GM19043 (cell line): ENCODE results near the gene MGAT5B.
"Not testable (repeated sequence)": the region's sequence is repeated elsewhere in the genome, so short reads cannot be mapped to it uniquely, and the experiment has no call there.

Experiments used
- ATAC-seq: cut with Tn5 transposase; IDR thresholded peaks from one replicate; pipeline ENCODE4 v1.9.1; 2021; ENCODE audit warnings: low read depth; ENCODE audit not compliant: unreplicated experiment

MGAT5B gene, protein sequence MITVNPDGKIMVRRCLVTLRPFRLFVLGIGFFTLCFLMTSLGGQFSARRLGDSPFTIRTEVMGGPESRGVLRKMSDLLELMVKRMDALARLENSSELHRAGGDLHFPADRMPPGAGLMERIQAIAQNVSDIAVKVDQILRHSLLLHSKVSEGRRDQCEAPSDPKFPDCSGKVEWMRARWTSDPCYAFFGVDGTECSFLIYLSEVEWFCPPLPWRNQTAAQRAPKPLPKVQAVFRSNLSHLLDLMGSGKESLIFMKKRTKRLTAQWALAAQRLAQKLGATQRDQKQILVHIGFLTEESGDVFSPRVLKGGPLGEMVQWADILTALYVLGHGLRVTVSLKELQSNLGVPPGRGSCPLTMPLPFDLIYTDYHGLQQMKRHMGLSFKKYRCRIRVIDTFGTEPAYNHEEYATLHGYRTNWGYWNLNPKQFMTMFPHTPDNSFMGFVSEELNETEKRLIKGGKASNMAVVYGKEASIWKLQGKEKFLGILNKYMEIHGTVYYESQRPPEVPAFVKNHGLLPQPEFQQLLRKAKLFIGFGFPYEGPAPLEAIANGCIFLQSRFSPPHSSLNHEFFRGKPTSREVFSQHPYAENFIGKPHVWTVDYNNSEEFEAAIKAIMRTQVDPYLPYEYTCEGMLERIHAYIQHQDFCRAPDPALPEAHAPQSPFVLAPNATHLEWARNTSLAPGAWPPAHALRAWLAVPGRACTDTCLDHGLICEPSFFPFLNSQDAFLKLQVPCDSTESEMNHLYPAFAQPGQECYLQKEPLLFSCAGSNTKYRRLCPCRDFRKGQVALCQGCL

GRCh38 chr17:76868176-76868668 is at the start of gene MGAT5B:
Gene MGAT5B (plus strand): TSS chr17:76868404. CDS start chr17:76869030, 626 bp downstream.
- no peak for ATAC-seq

GRCh38 chr17:76820039-76820438 is 48.2 kb upstream of the MGAT5B start:
- no peak for ATAC-seq

- no peak for ATAC-seq
These were observed 47.6 kb upstream of the MGAT5B start for GRCh38 chr17:76820561-76820960.

DNA sequence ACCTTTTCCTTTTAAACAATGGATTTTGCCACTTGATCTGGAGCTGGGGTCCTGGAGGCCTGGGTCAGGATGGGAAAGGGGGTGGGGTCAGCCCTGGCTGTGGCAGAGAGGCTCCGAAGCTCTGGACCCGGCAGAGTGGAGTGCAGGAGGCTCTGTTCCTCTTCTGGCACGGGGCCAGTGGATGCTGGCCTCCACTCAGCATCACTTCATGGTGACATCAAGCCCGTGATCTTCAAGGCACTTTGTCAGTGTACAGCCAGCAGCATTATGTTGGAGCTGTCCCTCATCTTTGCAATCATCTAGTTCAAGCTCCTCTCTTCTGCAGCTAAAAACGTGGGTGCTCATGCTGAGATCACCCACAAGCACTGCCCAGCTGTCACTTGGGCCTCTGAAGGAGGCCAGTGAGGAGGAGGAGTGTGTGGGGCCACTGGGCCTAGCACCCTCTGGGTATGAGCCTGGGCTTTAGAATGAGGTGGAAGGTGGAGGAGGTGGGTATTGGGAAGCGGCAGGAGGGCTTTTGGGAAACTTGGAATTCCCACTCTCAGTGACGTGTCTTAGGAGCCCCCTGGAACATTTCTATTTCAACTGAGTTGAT is 45.9 kb upstream of the MGAT5B start:
- ATAC-seq, result no peak

- no peak for ATAC-seq
These were observed 44.1 kb upstream of the MGAT5B start for GRCh38 chr17:76824093-76824492.

DNA sequence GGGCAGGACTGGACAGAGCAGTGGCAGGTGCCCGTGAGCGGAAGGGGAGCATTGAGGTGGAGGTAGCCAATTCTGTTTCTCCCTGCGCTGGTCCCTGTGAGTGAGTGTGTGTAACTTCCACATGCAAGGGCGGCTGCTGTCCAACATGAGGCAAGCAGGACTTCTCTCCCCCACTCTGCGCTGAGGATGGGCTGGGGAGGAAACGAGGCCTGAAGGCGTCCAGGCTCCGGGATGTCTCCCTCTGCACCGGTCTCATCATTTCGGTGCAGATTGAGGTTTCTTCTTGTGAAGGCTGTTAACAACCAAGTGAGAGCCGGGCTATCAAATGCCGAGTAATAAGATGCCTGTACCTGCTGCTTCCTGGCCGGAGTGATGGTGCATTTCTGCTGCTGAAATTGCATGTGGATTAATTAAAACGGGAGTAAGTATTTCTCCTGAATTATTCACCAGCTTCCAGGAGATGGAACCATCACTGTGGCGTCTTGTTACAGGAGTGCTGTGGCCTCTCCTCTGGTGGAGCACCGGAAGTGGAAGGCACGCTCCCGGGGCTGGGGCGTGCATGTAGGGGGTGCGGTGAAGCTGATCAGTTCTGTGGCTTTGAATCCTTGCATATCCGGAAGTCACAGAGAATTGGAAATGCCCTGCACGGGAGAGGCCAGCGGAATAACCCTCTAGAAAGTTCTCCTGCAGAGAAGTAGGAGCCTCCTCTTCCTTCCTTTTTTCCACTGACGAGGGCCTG is 41.7 kb upstream of the MGAT5B start:
- no peak for ATAC-seq

DNA sequence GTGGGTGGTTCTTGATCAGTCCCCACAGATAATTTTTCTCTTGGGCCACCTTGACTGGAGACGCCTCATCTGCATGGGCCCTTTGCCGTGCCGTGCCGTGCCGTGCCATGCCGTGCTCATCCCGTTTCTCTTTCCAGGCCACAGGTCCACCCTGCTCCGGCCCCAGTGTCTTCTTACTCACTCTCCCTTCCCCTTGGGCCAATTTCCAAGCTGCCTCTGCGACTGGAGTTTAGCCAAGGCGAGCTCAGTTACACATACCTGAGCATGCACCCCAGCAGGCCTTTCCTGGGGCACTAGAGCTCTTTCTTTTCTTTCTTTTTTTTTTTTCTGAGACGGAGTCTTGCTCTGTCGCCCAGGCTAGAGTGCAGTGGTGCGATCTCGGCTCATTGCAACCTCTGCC is 40.5 kb upstream of the MGAT5B start:
- ATAC-seq, result no peak

GRCh38 chr17:76830987-76831715 is 37.1 kb upstream of the MGAT5B start:
- no peak for ATAC-seq

DNA sequence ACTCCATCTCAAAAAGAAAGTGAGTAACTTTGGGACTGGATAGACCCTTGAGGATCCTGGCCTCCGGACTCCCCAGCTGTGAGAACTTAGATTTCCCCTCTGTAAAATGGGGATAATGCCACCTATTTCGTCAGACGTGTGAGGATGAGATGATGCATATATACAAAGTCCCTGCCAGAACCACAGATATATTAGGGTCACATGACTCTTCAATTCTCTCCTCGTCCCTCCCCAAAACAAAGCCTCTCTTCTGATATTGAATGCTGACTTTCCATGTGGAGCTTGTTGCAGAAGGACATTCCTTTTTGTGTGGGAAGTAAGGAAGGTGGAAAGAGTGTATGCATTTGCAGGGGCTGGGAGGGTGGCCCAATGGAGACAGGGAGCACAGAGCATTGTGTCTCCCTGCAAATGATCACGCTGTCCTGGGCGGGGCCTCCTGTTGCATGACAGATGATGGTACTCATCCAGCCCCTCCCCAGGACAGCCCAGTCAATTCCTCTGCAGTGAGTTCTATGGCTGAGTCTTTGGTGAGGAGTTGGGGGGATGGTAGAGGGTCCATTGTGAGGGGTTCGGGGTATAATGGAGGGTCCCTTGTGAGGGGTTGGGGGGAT is 35.1 kb upstream of the MGAT5B start:
- ATAC-seq, result no peak

- no peak for ATAC-seq
These were observed 34.5 kb upstream of the MGAT5B start for GRCh38 chr17:76833747-76834146.

GRCh38 chr17:76834870-76835269 is 33.3 kb upstream of the MGAT5B start:
- no peak for ATAC-seq

GRCh38 chr17:76840443-76840767 is 27.8 kb upstream of the MGAT5B start:
- no peak for ATAC-seq

DNA sequence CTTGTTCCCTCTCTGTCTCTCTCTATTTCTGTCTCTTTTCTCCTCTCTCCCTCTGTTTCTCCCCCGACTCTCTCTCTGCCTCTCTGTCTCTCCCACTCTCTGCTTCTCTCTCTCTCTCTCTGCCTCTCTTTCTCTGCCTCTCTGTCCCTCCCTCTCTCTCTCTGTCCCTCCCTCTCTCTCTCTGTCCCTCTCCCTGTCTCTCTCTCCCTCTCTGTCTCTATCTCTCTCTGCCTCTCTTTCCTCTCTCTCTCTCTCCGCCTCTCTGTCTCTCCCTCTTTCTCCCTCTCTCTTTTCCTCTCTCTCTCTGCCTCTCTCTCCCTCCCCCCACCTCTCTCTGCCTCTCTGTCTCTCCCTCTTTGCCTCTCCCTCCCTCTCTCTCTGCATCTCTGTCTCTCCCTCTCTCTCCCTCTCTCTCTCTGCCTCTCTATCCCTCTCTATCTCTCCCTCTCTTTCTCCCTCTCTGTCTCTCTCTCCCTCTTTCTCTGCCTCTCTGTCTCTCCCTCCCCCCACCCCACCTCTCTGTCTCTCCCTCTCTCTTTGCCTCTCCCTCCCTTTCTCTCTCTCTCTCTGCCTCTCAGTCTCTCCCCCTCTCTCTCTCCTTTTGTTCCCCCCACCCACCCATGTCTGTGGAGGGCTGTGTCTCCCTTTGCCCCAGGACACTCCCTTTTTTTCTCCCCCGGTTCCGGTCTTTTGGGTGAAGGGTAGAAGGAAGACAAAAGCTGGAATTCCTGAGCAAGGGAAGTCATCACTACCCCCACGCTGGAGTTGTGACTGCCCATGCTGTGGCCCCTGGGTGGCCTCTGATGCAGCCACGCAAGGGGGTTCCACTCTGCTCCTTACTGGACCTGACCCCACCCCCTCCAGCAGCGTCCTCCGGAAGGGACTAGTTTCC is 27.1 kb upstream of the MGAT5B start:
- ATAC-seq, result no peak

DNA sequence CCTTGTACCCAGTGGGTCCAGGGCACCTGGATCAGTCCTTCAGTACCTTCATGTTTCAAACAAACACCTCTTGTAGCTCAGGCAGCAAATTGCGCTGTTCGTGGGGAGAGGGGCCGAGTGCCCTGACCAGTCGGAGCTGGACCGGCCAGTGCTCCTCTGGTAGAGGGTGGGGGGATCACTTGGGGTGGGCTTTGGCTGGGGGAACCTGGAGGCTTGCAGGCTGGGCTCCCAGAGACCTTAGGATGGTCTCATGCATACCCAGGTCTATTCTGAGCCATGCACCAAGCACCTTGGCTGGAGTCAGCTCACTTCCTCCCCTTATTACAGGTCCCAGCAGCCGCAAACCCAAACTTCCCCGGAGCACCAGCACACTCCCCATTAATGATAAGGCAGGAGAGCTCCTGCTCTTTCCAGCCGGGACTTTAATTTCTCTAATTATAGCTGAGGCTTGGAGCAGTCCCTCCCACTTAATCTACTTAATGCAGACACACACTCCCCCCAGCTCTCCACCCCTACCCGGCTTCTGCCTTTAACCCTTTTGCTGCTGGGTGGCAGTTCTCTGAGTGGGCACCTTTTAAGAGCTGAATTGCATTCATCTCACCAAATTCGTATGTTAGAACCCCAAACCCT is 26.3 kb upstream of the MGAT5B start:
- no peak for ATAC-seq

DNA sequence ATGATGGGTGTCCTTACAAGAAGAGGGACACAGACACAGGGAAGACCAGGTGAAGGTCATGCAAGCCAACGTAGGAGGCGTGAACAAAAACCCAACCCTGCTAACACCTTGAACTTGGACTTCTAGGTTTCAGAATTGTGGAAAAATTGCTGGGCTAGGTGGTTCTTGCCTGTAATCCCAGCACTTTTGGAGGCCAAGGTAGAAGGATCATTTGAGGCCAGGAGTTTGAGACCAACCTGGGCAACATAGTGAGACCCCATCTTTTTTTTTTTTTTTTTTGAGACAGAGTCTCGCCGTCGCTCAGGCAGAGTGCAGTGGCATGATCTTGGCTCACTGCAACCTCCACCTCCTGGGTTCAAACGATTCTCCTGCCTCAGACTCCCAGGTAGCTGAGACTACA is 25.1 kb upstream of the MGAT5B start:
- ATAC-seq, result not testable (repeated sequence)

DNA sequence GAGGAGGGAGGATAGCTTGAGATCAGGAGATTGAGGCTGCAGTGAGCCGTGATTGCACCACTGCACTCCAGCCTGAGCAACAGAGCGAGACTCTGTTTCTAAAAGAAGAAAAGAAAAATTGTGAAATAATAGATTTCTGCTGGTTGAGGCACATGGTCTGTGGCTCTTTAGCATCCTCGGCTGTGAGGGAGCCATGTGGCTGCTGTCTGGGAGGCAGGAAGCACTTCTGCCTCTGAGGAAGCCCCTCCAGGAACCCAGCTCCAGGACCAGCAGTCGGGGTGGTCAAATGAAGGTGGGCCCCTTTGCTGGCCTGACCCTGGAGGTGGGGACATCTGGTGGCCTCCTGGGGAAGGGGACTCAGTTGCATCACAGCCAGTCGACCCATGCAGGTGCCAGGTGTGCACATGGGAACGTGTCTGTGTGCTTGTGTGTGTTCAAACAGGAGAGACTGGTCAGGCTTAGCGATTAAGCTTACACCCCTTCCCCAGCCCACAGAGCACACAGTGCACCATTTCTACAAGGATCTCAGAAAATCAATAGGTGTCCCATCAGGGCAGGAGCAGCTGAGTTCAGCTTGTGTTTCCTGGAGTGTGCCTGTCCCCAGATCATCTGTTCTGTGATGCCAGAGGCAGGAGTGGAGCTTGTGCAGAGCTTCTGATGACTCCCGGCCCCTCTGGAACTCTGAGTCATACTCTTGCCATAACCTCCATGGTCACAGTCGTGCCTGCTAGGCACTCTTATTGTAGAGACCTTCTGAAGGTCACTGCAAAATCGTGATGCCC is 24.3 kb upstream of the MGAT5B start:
- ATAC-seq, result no peak

- ATAC-seq, result no peak
These were observed 23.7 kb upstream of the MGAT5B start for GRCh38 chr17:76844485-76844829.

GRCh38 chr17:76844846-76845245 is 23.4 kb upstream of the MGAT5B start:
- ATAC-seq, result no peak
